Psoas muscle (tissue), 8 donors: ENCODE data around the gene CCL24. TPM values are rescaled to one million over a fixed set of nuclear protein-coding genes. Genes with fewer than 3 reads are reported as not detected.

ENCODE experiments used
- ATAC-seq, 4 donors: fragments of 200-7000 bp; cut with Tn5 transposase; one replicate each; pipeline ENCODE4 v1.9.1; 2020; ENCODE audit warnings: moderate library complexity in 3 of 4, mild to moderate bottlenecking in 2 of 4
- DNase-seq, 2 donors: peaks; one replicate each; pipeline ENCODE4 v3.0.0-alpha.2; 2020
- H3K27ac ChIP-seq: fragments of 200-600 bp; one replicate; pipeline ENCODE4 v1.8.0; 2022
- H3K27me3 ChIP-seq, 3 donors: fragments of 200-600 bp in 1 of 3; one replicate each; pipeline versions ENCODE4 v1.6.1 to v1.8.0; 2013 to 2022; ENCODE audit warnings: low read length in 2 of 3, mild to moderate bottlenecking in 2 of 3, moderate library complexity in 1 of 3; ENCODE audit not compliant: insufficient read depth in 3 of 3
- H3K36me3 ChIP-seq, 2 donors: fragments of 200-600 bp in 1 of 2; one replicate each; pipeline versions ENCODE4 v1.6.1 to v1.8.0; 2013 to 2022; ENCODE audit warnings: low read depth in 1 of 2, mild to moderate bottlenecking in 1 of 2, moderate library complexity in 1 of 2; ENCODE audit not compliant: insufficient read depth in 1 of 2
- H3K4me1 ChIP-seq: fragments of 200-600 bp; one replicate; pipeline ENCODE4 v1.8.0; 2022
- H3K4me3 ChIP-seq: fragments of 200-600 bp; one replicate; pipeline ENCODE4 v1.8.0; 2022; ENCODE audit warnings: mild to moderate bottlenecking
- H3K9me3 ChIP-seq: fragments of 200-600 bp; one replicate; pipeline ENCODE4 v1.8.0; 2022
- CTCF ChIP-seq: fragments of 200-600 bp; IDR thresholded peaks from one replicate; pipeline ENCODE4 v1.8.0; 2022; ENCODE audit warnings: antibody characterized with exemption
- WGBS, 3 donors: extraction: QIAGEN DNeasy Blood & Tissue Kit; methylation state at CpG; one replicate each; pipeline versions ENCODE4 v1.1.6 to v1.1.7; 2013; 5-methylcytosine and 5-hydroxymethylcytosine counted together
- intact Hi-C, 2 donors: fragments of 100-400 bp; cut with DNase I; formaldehyde crosslinking; loops; one replicate each; pipeline versions ENCODE4 v1.11.0 to v1.14.2; 2022
- polyA plus RNA-seq, 3 donors: library from polyadenylated mRNA; stranded (reverse); fragments of 200-250 nt; gene quantifications; one replicate each; pipeline ENCODE4 v1.2.3, GENCODE V29; 2013
- total RNA-seq, 4 donors: library from RNA; stranded (reverse); fragmentation: NEBNext Ultra II Directional in 2 of 4; extraction: Animal tissue kit (Norgen Biotek cat#: 25700) in 2 of 4; gene quantifications; one replicate each; pipeline versions ENCODE4 v1.2.1 to v1.2.4, GENCODE V29; 2021 to 2023
- donor health status: healthy with polysubstance abuse.
- donor health status: DM: no; HTN: no; CAD: no; lungs with moderate emphysema.
- donor health status: Bipolar disorder and iron deficiency.
- donor health status: healthy.
- donor health status: DM: yes; HTN: yes; CAD: no.
- donor health status: DM: no; HTN: no; CAD: no.
- donor health status: DM: no; HTN: no; CAD: no.
- donor health status: DM: yes; HTN: yes; CAD: no.

Gene CCL24
- total and polyA plus RNA-seq, 7 donors = not detected

GRCh38 chr7:75823198-75823910 is 9.7 kb upstream of the CCL24 start:
- 33 to 43% (median 40%) methylated on average over 9 of the region's 9 CpGs for WGBS, 3 donors
- Histone ChIP-seq H3K27me3 (no peaks in the 10 kb centered on the region), H3K9me3 (no peaks in the 10 kb centered on the region), H3K36me3 (no peaks in the 10 kb centered on the region), H3K27ac (no peak overlapping the region), H3K4me1 (no peaks in the 10 kb centered on the region), H3K4me3 (no peak overlapping the region)
- ATAC-seq = no peak
- TF ChIP-seq CTCF = no peak
- intact Hi-C loops = no loop called here
- DNase-seq = no peak

GRCh38 chr7:75820688-75821087 is 7.1 kb upstream of the CCL24 start:
- intact Hi-C loops = no loop called here
- TF ChIP-seq CTCF = no peak
- DNase-seq (no peak), ATAC-seq (no peak)
- 83 to 85% (median 85%) methylated on average over 1 of the region's 1 CpG for WGBS, 3 donors
- Histone ChIP-seq H3K27me3 (no peaks in the 10 kb centered on the region), H3K27ac (no peak overlapping the region), H3K4me1 (no peaks in the 10 kb centered on the region), H3K9me3 (no peaks in the 10 kb centered on the region), H3K36me3 (no peaks in the 10 kb centered on the region), H3K4me3 (no peak overlapping the region)

- ATAC-seq = no peak
- TF ChIP-seq CTCF = no peak
- intact Hi-C loops = no loop called here
- Histone ChIP-seq H3K36me3 (no peaks in the 10 kb centered on the region), H3K4me3 (no peak overlapping the region), H3K4me1 (no peaks in the 10 kb centered on the region), H3K9me3 (no peaks in the 10 kb centered on the region), H3K27ac (no peak overlapping the region), H3K27me3 (no peaks in the 10 kb centered on the region)
- WGBS, 3 donors = 77 to 82% (median 80%) methylated on average over 2 of the region's 2 CpGs
- no peak for DNase-seq
These were observed 6.1 kb upstream of the CCL24 start for GRCh38 chr7:75819711-75820110.

GRCh38 chr7:75818472-75818871 is 4.9 kb upstream of the CCL24 start:
- Histone ChIP-seq H3K9me3 (no peaks in the 10 kb centered on the region), H3K36me3 (no peaks in the 10 kb centered on the region), H3K4me3 (no peak overlapping the region), H3K27ac (no peak overlapping the region), H3K4me1 (no peaks in the 10 kb centered on the region), H3K27me3 (peaks cover 0 to 3% (median 0%) of the 10 kb centered on the region in 3 donors)
- TF ChIP-seq CTCF = no peak
- DNase-seq (no peak), ATAC-seq (no peak)
- WGBS, 3 donors = 78 to 89% (median 80%) methylated on average over 5 of the region's 5 CpGs
- intact Hi-C loops = no loop called here

- 71 to 74% (median 71%) methylated on average over 6 of the region's 6 CpGs for WGBS, 3 donors
- ATAC-seq (no peak), DNase-seq (no peak)
- no peaks in the 10 kb centered on the region for H3K36me3 ChIP-seq
- intact Hi-C loops = no loop called here
- TF ChIP-seq CTCF = no peak
- no peaks in the 10 kb centered on the region for H3K9me3 ChIP-seq
- H3K27ac ChIP-seq = no peak overlapping the region
- no peak overlapping the region for H3K4me3 ChIP-seq
- no peaks in the 10 kb centered on the region for H3K4me1 ChIP-seq
- H3K27me3 ChIP-seq = peaks cover 0 to 3% (median 0%) of the 10 kb centered on the region in 3 donors
These were observed 3.5 kb upstream of the CCL24 start for GRCh38 chr7:75817116-75817515.
